HEK293T (cell line): ENCODE results near the gene CENPE.

ENCODE experiments used
- BHLHE40 ChIP-seq: fragments of 450-650 bp; IDR thresholded peaks from 2 replicates; pipeline ENCODE4 v1.6.1; 2016; ENCODE audit warnings: mild to moderate bottlenecking, moderate library complexity, borderline replicate concordance
- ELF4 ChIP-seq: fragments of 450-650 bp; IDR thresholded peaks from 2 replicates; pipeline ENCODE4 v1.6.1; 2017; ENCODE audit warnings: antibody characterized with exemption
- FOXA1 ChIP-seq: fragments of 450-650 bp; IDR thresholded peaks from 2 replicates; pipeline ENCODE4 v1.6.1; 2016; ENCODE audit warnings: mild to moderate bottlenecking
- FOXM1 ChIP-seq: fragments of 450-650 bp; IDR thresholded peaks from 2 replicates; pipeline ENCODE4 v1.6.1; 2017; ENCODE audit warnings: mild to moderate bottlenecking, borderline replicate concordance
- L3MBTL2 ChIP-seq: fragments of 450-650 bp; conservative IDR thresholded peaks from 2 replicates; pipeline ENCODE4 v1.6.1; 2016; ENCODE audit warnings: mild to moderate bottlenecking
- LEF1 ChIP-seq: fragments of 450-650 bp; IDR thresholded peaks from 2 replicates; pipeline ENCODE4 v1.6.1; 2017; ENCODE audit warnings: mild to moderate bottlenecking, borderline replicate concordance
- SP1 ChIP-seq: fragments of 450-650 bp; IDR thresholded peaks from 2 replicates; pipeline ENCODE4 v1.6.1; 2017
- SUZ12 ChIP-seq: fragments of 450-650 bp; IDR thresholded peaks from 2 replicates; pipeline ENCODE4 v1.6.1; 2016; ENCODE audit warnings: mild to moderate bottlenecking
- ZNF384 ChIP-seq: fragments of 450-650 bp; IDR thresholded peaks from 2 replicates; pipeline ENCODE4 v1.6.1; 2016

DNA sequence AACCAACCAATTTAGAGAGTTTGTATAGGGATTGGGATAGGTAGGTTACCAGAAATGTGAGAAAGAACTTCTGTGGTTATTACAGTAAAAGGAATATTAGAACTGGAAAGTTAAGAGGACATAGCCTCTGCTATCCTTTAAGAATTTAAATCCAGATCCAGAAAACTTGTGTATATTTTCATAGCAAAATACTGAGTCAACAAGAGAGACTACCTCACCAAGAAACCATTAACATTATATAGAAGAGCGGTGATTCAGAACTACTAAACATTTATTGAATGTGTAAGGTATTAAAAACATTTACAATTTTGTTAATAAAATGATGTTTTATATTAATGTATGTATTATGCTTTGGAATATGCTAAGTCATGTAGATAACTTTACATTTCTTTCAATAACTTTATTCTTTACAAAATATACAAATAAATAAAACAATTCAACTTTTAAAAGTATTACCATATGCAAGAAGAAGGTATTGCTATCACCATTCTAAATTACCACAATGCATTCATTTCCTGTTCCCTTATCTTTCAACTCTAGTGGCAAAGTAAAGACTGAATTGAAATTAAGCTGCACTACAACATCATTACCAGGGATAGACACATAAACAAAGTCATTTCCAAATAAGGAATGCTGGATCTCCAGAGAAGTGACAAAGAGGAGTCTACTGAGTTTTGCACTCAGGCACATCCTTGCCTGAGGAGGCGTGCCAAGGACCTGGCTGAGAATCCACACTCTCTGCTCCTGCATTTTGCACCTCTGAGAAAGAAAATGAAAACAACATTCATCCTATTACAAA, 92.4 kb downstream of the CENPE start:
- TF ChIP-seq L3MBTL2 = no peak
- no peak for TF ChIP-seq FOXM1
- no peak for TF ChIP-seq ELF4
- TF ChIP-seq LEF1 = no peak
- TF ChIP-seq ZNF384 = no peak
- TF ChIP-seq BHLHE40 = no peak
- no peak for TF ChIP-seq SP1
- TF ChIP-seq FOXA1 = no peak
- no peak for TF ChIP-seq SUZ12
